HEK293 (cell line): ENCODE data around the gene TDP1.

Experiments used
- CTCF ChIA-PET: fragments of 350-600 bp; formaldehyde crosslinking; extraction: SDS; loops from one replicate; lab custom pipeline; 2021; ENCODE audit warnings: antibody characterized with exemption; lab: Yijun Ruan, JAX
- POLR2A ChIA-PET: fragments of 300-600 bp; formaldehyde crosslinking; extraction: SDS; loops from one replicate; lab custom pipeline; 2020; ENCODE audit warnings: antibody characterized with exemption, inconsistent platforms; lab: Yijun Ruan, JAX
- H3K27ac ChIP-seq: fragments of 200-500 bp; sonication (Bioruptor generic); 2 replicates; pipeline ENCODE4 v1.5.1; 2014; ENCODE audit warnings: low read depth, low read length, control low read depth, inconsistent platforms; ENCODE audit errors: extremely low read depth
- H3K36me3 ChIP-seq, 2 experiments: fragments of 200-500 bp in 1 of 2; sonication (Bioruptor generic) in 1 of 2; 1 replicate in 1 of 2; 2 replicates in 1 of 2; pipeline ENCODE4 v1.5.1; 2014 to 2017; ENCODE audit warnings: inconsistent platforms in 2 of 2, low read length in 2 of 2; ENCODE audit not compliant: control insufficient read depth in 2 of 2, insufficient read depth in 1 of 2
- H3K4me1 ChIP-seq: fragments of 200-500 bp; sonication (Bioruptor generic); 2 replicates; pipeline ENCODE4 v1.5.1; 2014; ENCODE audit warnings: mild to moderate bottlenecking, low read length, inconsistent platforms; ENCODE audit not compliant: control insufficient read depth, insufficient read depth
- H3K4me3 ChIP-seq: 2 replicates; pipeline ENCODE4 v1.5.1; 2011; ENCODE audit warnings: low read depth, mild to moderate bottlenecking, control low read depth, low read length, moderate library complexity
- H3K9me3 ChIP-seq: fragments of 200-500 bp; sonication (Bioruptor generic); 2 replicates; pipeline ENCODE4 v1.5.1; 2014; ENCODE audit warnings: low read depth, low read length, inconsistent platforms; ENCODE audit not compliant: control insufficient read depth, insufficient read depth
- ELK4 ChIP-seq: IDR thresholded peaks from 2 replicates; pipeline ENCODE4 v1.6.1; 2011; ENCODE audit warnings: mild to moderate bottlenecking, low read depth, low read length, borderline replicate concordance
- MYNN ChIP-seq: fragments of 450-650 bp; formaldehyde crosslinking; IDR thresholded peaks from 2 replicates; pipeline ENCODE4 v1.5.1; 2016; ENCODE audit warnings: missing biosample characterization, missing genetic modification characterization, borderline replicate concordance
- REST ChIP-seq: fragments of 450-650 bp; formaldehyde crosslinking; IDR thresholded peaks from 2 replicates; pipeline ENCODE4 v1.5.1; 2016; ENCODE audit warnings: missing biosample characterization, missing genetic modification characterization
- ZFP37 ChIP-seq: fragments of 450-650 bp; formaldehyde crosslinking; IDR thresholded peaks from 2 replicates; pipeline ENCODE4 v1.5.1; 2016; ENCODE audit warnings: missing biosample characterization, missing genetic modification characterization
- ZFP69B ChIP-seq: fragments of 450-650 bp; formaldehyde crosslinking; IDR thresholded peaks from 2 replicates; pipeline ENCODE4 v1.5.1; 2016; ENCODE audit warnings: missing biosample characterization, missing genetic modification characterization
- ZNF146 ChIP-seq: fragments of 450-650 bp; formaldehyde crosslinking; IDR thresholded peaks from 2 replicates; pipeline ENCODE4 v1.5.1; 2016; ENCODE audit warnings: missing biosample characterization, missing genetic modification characterization
- ZNF214 ChIP-seq: fragments of 450-650 bp; formaldehyde crosslinking; IDR thresholded peaks from 2 replicates; pipeline ENCODE4 v1.5.1; 2017; ENCODE audit warnings: missing biosample characterization, mild to moderate bottlenecking, missing genetic modification characterization, borderline replicate concordance
- ZNF239 ChIP-seq: fragments of 450-650 bp; formaldehyde crosslinking; IDR thresholded peaks from 2 replicates; pipeline ENCODE4 v1.5.1; 2016; ENCODE audit warnings: missing biosample characterization, missing genetic modification characterization
- ZNF335 ChIP-seq: fragments of 450-650 bp; formaldehyde crosslinking; conservative IDR thresholded peaks from 2 replicates; pipeline ENCODE4 v1.5.1; 2016; ENCODE audit warnings: missing biosample characterization, missing genetic modification characterization
- ZNF394 ChIP-seq: fragments of 450-650 bp; formaldehyde crosslinking; IDR thresholded peaks from 2 replicates; pipeline ENCODE4 v1.5.1; 2016; ENCODE audit warnings: missing biosample characterization, missing genetic modification characterization, mild to moderate bottlenecking, moderate library complexity, borderline replicate concordance
- ZNF501 ChIP-seq: fragments of 450-650 bp; formaldehyde crosslinking; IDR thresholded peaks from 2 replicates; pipeline ENCODE4 v1.5.1; 2016; ENCODE audit warnings: missing biosample characterization, missing genetic modification characterization
- ZNF530 ChIP-seq: fragments of 450-650 bp; formaldehyde crosslinking; IDR thresholded peaks from 2 replicates; pipeline ENCODE4 v1.5.1; 2016; ENCODE audit warnings: low read depth, missing biosample characterization, missing genetic modification characterization
- ZNF585B ChIP-seq: fragments of 450-650 bp; formaldehyde crosslinking; IDR thresholded peaks from 2 replicates; pipeline ENCODE4 v1.5.1; 2016; ENCODE audit warnings: missing biosample characterization, missing genetic modification characterization
- ZNF624 ChIP-seq: fragments of 450-650 bp; formaldehyde crosslinking; IDR thresholded peaks from 2 replicates; pipeline ENCODE4 v1.5.1; 2017; ENCODE audit warnings: missing biosample characterization, missing genetic modification characterization
- ZNF701 ChIP-seq: fragments of 450-650 bp; formaldehyde crosslinking; IDR thresholded peaks from 2 replicates; pipeline ENCODE4 v1.5.1; 2016; ENCODE audit warnings: missing biosample characterization, missing genetic modification characterization
- ZNF785 ChIP-seq: fragments of 450-650 bp; formaldehyde crosslinking; IDR thresholded peaks from 2 replicates; pipeline ENCODE4 v1.5.1; 2016; ENCODE audit warnings: missing biosample characterization, missing genetic modification characterization
- TF ChIP-seq, protein P1 (sequence below): fragments of 450-650 bp; formaldehyde crosslinking; IDR thresholded peaks from 2 replicates; pipeline ENCODE4 v1.5.1; 2016; ENCODE audit warnings: missing biosample characterization, missing genetic modification characterization, low read depth
- TF ChIP-seq, protein P2 (sequence below): fragments of 450-650 bp; IDR thresholded peaks from 2 replicates; pipeline ENCODE4 v1.5.1; 2018; ENCODE audit warnings: missing biosample characterization, mild to moderate bottlenecking, missing genetic modification characterization
- TF ChIP-seq, protein P3 (sequence below): fragments of 450-650 bp; formaldehyde crosslinking; IDR thresholded peaks from 2 replicates; pipeline ENCODE4 v1.5.1; 2016; ENCODE audit warnings: missing biosample characterization, missing genetic modification characterization

TDP1 gene

GRCh38 chr14:89956661-89957009 lies 908 bp downstream of the TDP1 start:
- TF ChIP-seq ZNF146 (tag by site-specific recombination) (no peak), ZNF701 (tag by site-specific recombination) (no peak), ZNF335 (peak; percentile 57), ZNF214 (tag by site-specific recombination) (no peak), ZNF530 (no peak), ZNF785 (tag by site-specific recombination) (no peak), MYNN (tag by site-specific recombination) (no peak), ZFP37 (tag by site-specific recombination) (0 out of 2 replicates have a peak, but pooled peaks have one; percentile 14)
- TF ChIP-seq, protein P1, sequence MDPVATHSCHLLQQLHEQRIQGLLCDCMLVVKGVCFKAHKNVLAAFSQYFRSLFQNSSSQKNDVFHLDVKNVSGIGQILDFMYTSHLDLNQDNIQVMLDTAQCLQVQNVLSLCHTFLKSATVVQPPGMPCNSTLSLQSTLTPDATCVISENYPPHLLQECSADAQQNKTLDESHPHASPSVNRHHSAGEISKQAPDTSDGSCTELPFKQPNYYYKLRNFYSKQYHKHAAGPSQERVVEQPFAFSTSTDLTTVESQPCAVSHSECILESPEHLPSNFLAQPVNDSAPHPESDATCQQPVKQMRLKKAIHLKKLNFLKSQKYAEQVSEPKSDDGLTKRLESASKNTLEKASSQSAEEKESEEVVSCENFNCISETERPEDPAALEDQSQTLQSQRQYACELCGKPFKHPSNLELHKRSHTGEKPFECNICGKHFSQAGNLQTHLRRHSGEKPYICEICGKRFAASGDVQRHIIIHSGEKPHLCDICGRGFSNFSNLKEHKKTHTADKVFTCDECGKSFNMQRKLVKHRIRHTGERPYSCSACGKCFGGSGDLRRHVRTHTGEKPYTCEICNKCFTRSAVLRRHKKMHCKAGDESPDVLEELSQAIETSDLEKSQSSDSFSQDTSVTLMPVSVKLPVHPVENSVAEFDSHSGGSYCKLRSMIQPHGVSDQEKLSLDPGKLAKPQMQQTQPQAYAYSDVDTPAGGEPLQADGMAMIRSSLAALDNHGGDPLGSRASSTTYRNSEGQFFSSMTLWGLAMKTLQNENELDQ (tag by site-specific recombination), result no peak
- TF ChIP-seq, protein P2, sequence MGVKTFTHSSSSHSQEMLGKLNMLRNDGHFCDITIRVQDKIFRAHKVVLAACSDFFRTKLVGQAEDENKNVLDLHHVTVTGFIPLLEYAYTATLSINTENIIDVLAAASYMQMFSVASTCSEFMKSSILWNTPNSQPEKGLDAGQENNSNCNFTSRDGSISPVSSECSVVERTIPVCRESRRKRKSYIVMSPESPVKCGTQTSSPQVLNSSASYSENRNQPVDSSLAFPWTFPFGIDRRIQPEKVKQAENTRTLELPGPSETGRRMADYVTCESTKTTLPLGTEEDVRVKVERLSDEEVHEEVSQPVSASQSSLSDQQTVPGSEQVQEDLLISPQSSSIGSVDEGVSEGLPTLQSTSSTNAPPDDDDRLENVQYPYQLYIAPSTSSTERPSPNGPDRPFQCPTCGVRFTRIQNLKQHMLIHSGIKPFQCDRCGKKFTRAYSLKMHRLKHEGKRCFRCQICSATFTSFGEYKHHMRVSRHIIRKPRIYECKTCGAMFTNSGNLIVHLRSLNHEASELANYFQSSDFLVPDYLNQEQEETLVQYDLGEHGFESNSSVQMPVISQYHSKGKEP (tag by site-specific recombination), result no peak
- TF ChIP-seq, protein P3, sequence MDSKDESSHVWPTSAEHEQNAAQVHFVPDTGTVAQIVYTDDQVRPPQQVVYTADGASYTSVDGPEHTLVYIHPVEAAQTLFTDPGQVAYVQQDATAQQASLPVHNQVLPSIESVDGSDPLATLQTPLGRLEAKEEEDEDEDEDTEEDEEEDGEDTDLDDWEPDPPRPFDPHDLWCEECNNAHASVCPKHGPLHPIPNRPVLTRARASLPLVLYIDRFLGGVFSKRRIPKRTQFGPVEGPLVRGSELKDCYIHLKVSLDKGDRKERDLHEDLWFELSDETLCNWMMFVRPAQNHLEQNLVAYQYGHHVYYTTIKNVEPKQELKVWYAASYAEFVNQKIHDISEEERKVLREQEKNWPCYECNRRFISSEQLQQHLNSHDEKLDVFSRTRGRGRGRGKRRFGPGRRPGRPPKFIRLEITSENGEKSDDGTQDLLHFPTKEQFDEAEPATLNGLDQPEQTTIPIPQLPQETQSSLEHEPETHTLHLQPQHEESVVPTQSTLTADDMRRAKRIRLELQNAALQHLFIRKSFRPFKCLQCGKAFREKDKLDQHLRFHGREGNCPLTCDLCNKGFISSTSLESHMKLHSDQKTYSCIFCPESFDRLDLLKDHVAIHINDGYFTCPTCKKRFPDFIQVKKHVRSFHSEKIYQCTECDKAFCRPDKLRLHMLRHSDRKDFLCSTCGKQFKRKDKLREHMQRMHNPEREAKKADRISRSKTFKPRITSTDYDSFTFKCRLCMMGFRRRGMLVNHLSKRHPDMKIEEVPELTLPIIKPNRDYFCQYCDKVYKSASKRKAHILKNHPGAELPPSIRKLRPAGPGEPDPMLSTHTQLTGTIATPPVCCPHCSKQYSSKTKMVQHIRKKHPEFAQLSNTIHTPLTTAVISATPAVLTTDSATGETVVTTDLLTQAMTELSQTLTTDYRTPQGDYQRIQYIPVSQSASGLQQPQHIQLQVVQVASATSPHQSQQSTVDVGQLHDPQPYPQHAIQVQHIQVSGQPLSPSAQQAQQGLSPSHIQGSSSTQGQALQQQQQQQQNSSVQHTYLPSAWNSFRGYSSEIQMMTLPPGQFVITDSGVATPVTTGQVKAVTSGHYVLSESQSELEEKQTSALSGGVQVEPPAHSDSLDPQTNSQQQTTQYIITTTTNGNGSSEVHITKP, result 0 out of 2 replicates have a peak, but pooled peaks have one; percentile 19
- ChIA-PET POLR2A (interaction anchor here (0.6 to 1.5 kb wide), 2 partner anchors 58 to 106 kb away, joined by 6 read pairs; partner anchors contain the start of gene KCNK13), CTCF (interaction anchor here (0.5 to 4.8 kb wide), 4 partner anchors 15 to 17 kb away, joined by 3 to 39 read pairs (median 6); no protein-coding TSS in a partner anchor)
- Histone ChIP-seq H3K9me3 (no peaks in the 10 kb centered on the region), H3K4me3 (peak overlapping the region; percentile 72), H3K27ac (peak overlapping the region; percentile 77), H3K4me1 (peaks cover 3% of the 10 kb centered on the region; the same call in 1 of the 2 replicates), H3K36me3 (peaks cover 0 to 34% of the 10 kb centered on the region in 2 experiments; a peak in 1 of 3 replicates)

GRCh38 chr14:89957376-89957775 lies 1.6 kb downstream of the TDP1 start:
- CTCF ChIA-PET, result interaction anchor here (2.0 kb wide), 1 partner anchor 18 kb away, joined by 8 read pairs; no protein-coding TSS in a partner anchor
- Histone ChIP-seq H3K4me1 (peaks cover 3% of the 10 kb centered on the region; the same call in 1 of the 2 replicates), H3K4me3 (no peak overlapping the region), H3K27ac (no peak overlapping the region), H3K9me3 (no peaks in the 10 kb centered on the region), H3K36me3 (peaks cover 1 to 31% of the 10 kb centered on the region in 2 experiments; a peak in 2 of 3 replicates)
- TF ChIP-seq ZNF624 (tag by site-specific recombination) (no peak), ZNF501 (no peak)
- POLR2A ChIA-PET, result no interaction called here

DNA sequence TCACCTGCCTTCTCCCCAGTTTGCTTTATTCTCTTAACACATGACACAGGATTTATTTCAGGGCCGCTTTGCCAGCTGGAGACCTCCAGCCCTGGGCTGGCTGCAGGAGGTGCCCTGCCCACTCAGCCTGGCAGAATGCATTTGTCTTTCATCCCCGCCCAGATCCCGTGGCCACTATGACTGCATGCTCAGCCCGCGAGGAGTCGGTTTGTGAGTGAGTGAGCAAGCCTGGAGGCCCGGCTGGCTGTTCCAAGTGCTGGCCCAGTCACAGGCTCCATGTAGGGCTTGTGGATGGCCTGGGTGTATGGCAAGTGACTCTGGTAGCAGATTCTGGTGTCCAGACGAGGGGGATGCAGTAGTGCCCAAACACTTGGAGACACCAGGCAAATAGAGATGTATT lies 2.1 kb downstream of the TDP1 start:
- Histone ChIP-seq H3K27ac (no peak overlapping the region), H3K36me3 (peaks cover 5 to 31% of the 10 kb centered on the region in 2 experiments; a peak in 2 of 3 replicates), H3K4me3 (no peak overlapping the region), H3K4me1 (peaks cover 3% of the 10 kb centered on the region; the same call in 1 of the 2 replicates), H3K9me3 (no peaks in the 10 kb centered on the region)
- POLR2A ChIA-PET, result no interaction called here
- CTCF ChIA-PET, result interaction anchor here (2.0 kb wide), 1 partner anchor 18 kb away, joined by 8 read pairs; no protein-coding TSS in a partner anchor
- TF ChIP-seq ELK4 (no peak), ZNF239 (tag by site-specific recombination) (no peak), ZFP69B (tag by site-specific recombination) (no peak), REST (tag by site-specific recombination) (no peak), ZNF585B (no peak), ZFP37 (tag by site-specific recombination) (no peak), ZNF394 (tag by site-specific recombination) (no peak)
